Upper lobe of left lung (tissue), 4 donors: Measurements from ENCODE around the gene PTH2.

ENCODE experiments used
- CTCF ChIP-seq, 6 experiments: fragments of 450-650 bp in 4 of 6; fragments of 200-600 bp in 2 of 6; sonication (generic) in 2 of 6; IDR thresholded peaks; one replicate each; pipeline ENCODE4 v1.5.1; 2016 to 2019; ENCODE audit warnings: antibody characterized with exemption in 6 of 6
- EP300 ChIP-seq, 4 donors: sonication (generic); formaldehyde crosslinking; IDR thresholded peaks; one replicate each; pipeline ENCODE4 v1.5.1; 2017; ENCODE audit warnings: antibody characterized with exemption in 4 of 4, control low read depth in 2 of 4
- POLR2A ChIP-seq, 4 donors: fragments of 450-650 bp; IDR thresholded peaks; one replicate each; pipeline ENCODE4 v1.5.1; 2016 to 2017; ENCODE audit warnings: antibody characterized with exemption in 4 of 4, mild to moderate bottlenecking in 2 of 4
- POLR2AphosphoS5 ChIP-seq, 2 donors: sonication (generic); formaldehyde crosslinking; IDR thresholded peaks; one replicate each; pipeline ENCODE4 v1.5.1; 2017; ENCODE audit warnings: antibody characterized with exemption in 2 of 2

GRCh38 chr19:49470615-49470978, 47.4 kb upstream of the PTH2 start:
- TF ChIP-seq CTCF (IDR thresholded peaks at IDR 0.05) = no peak
- no peak for TF ChIP-seq POLR2AphosphoS5 (IDR thresholded peaks at IDR 0.05)
- TF ChIP-seq POLR2A (IDR thresholded peaks at IDR 0.05) = no peak
- TF ChIP-seq EP300 (IDR thresholded peaks at IDR 0.05) = no peak
